HepG2 (cell line): ENCODE measurements around the gene C3orf18. TPM values are rescaled to one million over a fixed set of nuclear protein-coding genes. Genes with fewer than 3 reads are reported as not detected.

ENCODE experiments used
- ATF1 ChIP-seq: IDR thresholded peaks from 2 replicates; pipeline ENCODE4 v1.6.1; 2016; ENCODE audit warnings: mild to moderate bottlenecking, control low read depth
- ELF3 ChIP-seq: IDR thresholded peaks from 2 replicates; pipeline ENCODE4 v1.6.1; 2016; ENCODE audit warnings: missing genetic modification reagents, missing compliant biosample characterization
- NFYC ChIP-seq: IDR thresholded peaks from 2 replicates; pipeline ENCODE4 v1.6.1; 2016; ENCODE audit warnings: missing genetic modification reagents, missing compliant biosample characterization
- PHB2 ChIP-seq: fragments of 450-650 bp; IDR thresholded peaks from 2 replicates; pipeline ENCODE4 v1.6.1; 2018; ENCODE audit not compliant: partially characterized antibody
- RBFOX2 ChIP-seq: fragments of 200-400 bp; formaldehyde crosslinking; IDR thresholded peaks from 2 replicates; pipeline ENCODE4 v1.6.1; 2017; ENCODE audit warnings: low read depth, mild to moderate bottlenecking, low read length
- SIX4 ChIP-seq: sonication (generic); formaldehyde crosslinking; IDR thresholded peaks from 2 replicates; pipeline ENCODE4 v1.4.0; 2020; ENCODE audit warnings: missing genetic modification reagents
- ZBTB7B ChIP-seq: sonication (generic); formaldehyde crosslinking; IDR thresholded peaks from 2 replicates; pipeline ENCODE4 v1.4.0; 2020; ENCODE audit warnings: missing genetic modification reagents
- ZFP90 ChIP-seq: sonication (generic); formaldehyde crosslinking; IDR thresholded peaks from 2 replicates; pipeline ENCODE4 v1.8.0; 2022; ENCODE audit warnings: missing genetic modification reagents, mild to moderate bottlenecking, inconsistent platforms, borderline replicate concordance
- ZNF296 ChIP-seq: sonication (generic); formaldehyde crosslinking; conservative IDR thresholded peaks from 2 replicates; pipeline ENCODE4 v1.5.0; 2020; ENCODE audit warnings: mild to moderate bottlenecking, missing genetic modification reagents
- ZNF354B ChIP-seq: sonication (generic); formaldehyde crosslinking; IDR thresholded peaks from 2 replicates; pipeline ENCODE4 v1.8.0; 2022; ENCODE audit warnings: mild to moderate bottlenecking, missing genetic modification reagents
- ZNF788 ChIP-seq: sonication (generic); formaldehyde crosslinking; IDR thresholded peaks from 2 replicates; pipeline ENCODE4 v1.5.0; 2020; ENCODE audit warnings: mild to moderate bottlenecking, missing genetic modification reagents, borderline replicate concordance
- ZNF83 ChIP-seq: sonication (generic); formaldehyde crosslinking; IDR thresholded peaks from 2 replicates; pipeline ENCODE4 v1.4.0; 2020; ENCODE audit warnings: missing genetic modification reagents, mild to moderate bottlenecking, borderline replicate concordance
- polyA plus RNA-seq, 8 experiments: library from polyadenylated mRNA; depleted of rRNA in 3 of 8; stranded (reverse) in 7 of 8; unstranded in 1 of 8; fragments of >200 nt; fragmentation: Illumina TruSeq in 4 of 8; extraction: Trizol in 4 of 8; gene quantifications; 2 replicates each; pipeline versions ENCODE4 v1.2.1 to v1.2.3, GENCODE V29; 2011 to 2016; ENCODE audit warnings: low read depth in 4 of 8, missing spikeins in 1 of 8, mixed read lengths in 1 of 8; ENCODE audit not compliant: insufficient read depth in 1 of 8
- total RNA-seq, 5 experiments: library from RNA; depleted of rRNA; stranded (reverse); fragments of >200 nt; fragmentation: Illumina TruSeq; extraction: Trizol; gene quantifications; 2 replicates each; pipeline ENCODE4 v1.2.3, GENCODE V29; 2016; ENCODE audit warnings: low read depth in 1 of 5
- TF ChIP-seq, protein P1 (sequence below): sonication (generic); formaldehyde crosslinking; IDR thresholded peaks from 2 replicates; pipeline ENCODE4 v1.9.0; 2022; ENCODE audit warnings: low read depth, missing genetic modification reagents
- TF ChIP-seq, protein P2 (sequence below): sonication (generic); formaldehyde crosslinking; IDR thresholded peaks from 2 replicates; pipeline ENCODE4 v1.4.0; 2020; ENCODE audit warnings: mild to moderate bottlenecking, missing genetic modification reagents
- TF ChIP-seq, protein P3 (sequence below): sonication (generic); formaldehyde crosslinking; IDR thresholded peaks from 2 replicates; pipeline ENCODE4 v1.4.0; 2020; ENCODE audit warnings: missing genetic modification reagents, borderline replicate concordance
- TF ChIP-seq, protein P4 (sequence below): sonication (generic); formaldehyde crosslinking; IDR thresholded peaks from 2 replicates; pipeline ENCODE4 v1.8.1; 2022; ENCODE audit warnings: low read depth, mild to moderate bottlenecking, missing genetic modification reagents
- TF ChIP-seq, protein P5 (sequence below): sonication (generic); formaldehyde crosslinking; IDR thresholded peaks from 2 replicates; pipeline ENCODE4 v1.4.0; 2020; ENCODE audit warnings: missing genetic modification reagents

Gene C3orf18
- total and polyA plus RNA-seq, 2 of the 13 experiments (the other 11 are each of a cell fraction or from before 2014, with no cell fraction given), result 1.6 to 4.8 TPM

DNA sequence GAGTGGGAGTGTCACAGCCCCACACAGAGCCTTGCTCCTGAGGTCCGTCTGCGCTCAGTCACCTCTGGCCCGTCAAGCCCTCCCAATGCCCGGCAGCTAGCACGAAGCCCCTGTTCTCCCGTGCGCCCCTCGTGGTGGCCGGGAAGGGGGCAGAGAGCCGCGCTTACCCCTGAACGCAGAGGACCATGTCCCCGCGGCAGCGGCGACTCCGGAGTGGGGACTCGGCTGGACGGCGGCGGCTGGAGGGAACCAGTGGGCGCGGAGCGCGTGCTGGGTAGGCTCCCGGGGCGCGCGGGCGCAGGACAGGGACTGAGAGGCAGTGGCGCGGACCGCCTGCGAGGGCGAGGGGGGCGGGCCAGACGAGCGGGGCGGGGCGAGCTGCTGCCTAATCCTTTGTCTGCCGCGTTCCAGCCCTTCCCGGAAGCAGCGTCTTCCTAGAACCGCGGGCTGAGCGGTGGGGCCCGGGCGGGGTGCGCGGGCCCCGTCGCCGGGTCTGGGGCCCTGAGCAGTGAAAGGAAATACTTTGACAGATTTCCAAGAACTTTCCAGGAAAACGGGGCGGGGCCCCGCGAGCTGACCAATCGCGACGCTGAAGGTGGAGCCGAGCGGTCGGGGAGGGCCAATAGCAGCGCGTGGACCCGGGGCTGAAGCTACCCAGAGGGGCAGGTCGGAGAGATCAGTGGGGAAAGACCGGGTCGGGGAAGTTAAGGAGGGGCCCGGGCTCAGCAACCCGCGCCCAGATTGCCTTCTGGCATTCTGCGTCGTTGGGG is 44.1 kb upstream of the C3orf18 start, which contains the start of gene CISH (continued):
- TF ChIP-seq ZFP90 (CRISPR knock-in tag) (no peak), ZNF296 (no peak), PHB2 (no peak), SIX4 (CRISPR knock-in tag) (no peak), RBFOX2 (peak; percentile 71), ATF1 (CRISPR knock-in tag) (no peak), ZNF788 (CRISPR knock-in tag) (peak; percentile 69; the same call in 1 of the 2 replicates), ZBTB7B (peak; percentile 44; the same call in 1 of the 2 replicates), ZNF83 (CRISPR knock-in tag) (peak; percentile 46; the same call in 1 of the 2 replicates), NFYC (CRISPR knock-in tag) (peak; percentile 79), ZNF354B (CRISPR knock-in tag) (no peak), ELF3 (CRISPR knock-in tag) (peak; percentile 87)
- TF ChIP-seq, protein P1, sequence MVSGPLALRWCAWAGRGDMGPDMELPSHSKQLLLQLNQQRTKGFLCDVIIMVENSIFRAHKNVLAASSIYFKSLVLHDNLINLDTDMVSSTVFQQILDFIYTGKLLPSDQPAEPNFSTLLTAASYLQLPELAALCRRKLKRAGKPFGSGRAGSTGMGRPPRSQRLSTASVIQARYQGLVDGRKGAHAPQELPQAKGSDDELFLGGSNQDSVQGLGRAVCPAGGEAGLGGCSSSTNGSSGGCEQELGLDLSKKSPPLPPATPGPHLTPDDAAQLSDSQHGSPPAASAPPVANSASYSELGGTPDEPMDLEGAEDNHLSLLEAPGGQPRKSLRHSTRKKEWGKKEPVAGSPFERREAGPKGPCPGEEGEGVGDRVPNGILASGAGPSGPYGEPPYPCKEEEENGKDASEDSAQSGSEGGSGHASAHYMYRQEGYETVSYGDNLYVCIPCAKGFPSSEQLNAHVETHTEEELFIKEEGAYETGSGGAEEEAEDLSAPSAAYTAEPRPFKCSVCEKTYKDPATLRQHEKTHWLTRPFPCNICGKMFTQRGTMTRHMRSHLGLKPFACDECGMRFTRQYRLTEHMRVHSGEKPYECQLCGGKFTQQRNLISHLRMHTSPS (CRISPR knock-in tag), result peak; percentile 80
- TF ChIP-seq, protein P2, sequence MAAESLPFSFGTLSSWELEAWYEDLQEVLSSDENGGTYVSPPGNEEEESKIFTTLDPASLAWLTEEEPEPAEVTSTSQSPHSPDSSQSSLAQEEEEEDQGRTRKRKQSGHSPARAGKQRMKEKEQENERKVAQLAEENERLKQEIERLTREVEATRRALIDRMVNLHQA (CRISPR knock-in tag), result no peak
- TF ChIP-seq, protein P3, sequence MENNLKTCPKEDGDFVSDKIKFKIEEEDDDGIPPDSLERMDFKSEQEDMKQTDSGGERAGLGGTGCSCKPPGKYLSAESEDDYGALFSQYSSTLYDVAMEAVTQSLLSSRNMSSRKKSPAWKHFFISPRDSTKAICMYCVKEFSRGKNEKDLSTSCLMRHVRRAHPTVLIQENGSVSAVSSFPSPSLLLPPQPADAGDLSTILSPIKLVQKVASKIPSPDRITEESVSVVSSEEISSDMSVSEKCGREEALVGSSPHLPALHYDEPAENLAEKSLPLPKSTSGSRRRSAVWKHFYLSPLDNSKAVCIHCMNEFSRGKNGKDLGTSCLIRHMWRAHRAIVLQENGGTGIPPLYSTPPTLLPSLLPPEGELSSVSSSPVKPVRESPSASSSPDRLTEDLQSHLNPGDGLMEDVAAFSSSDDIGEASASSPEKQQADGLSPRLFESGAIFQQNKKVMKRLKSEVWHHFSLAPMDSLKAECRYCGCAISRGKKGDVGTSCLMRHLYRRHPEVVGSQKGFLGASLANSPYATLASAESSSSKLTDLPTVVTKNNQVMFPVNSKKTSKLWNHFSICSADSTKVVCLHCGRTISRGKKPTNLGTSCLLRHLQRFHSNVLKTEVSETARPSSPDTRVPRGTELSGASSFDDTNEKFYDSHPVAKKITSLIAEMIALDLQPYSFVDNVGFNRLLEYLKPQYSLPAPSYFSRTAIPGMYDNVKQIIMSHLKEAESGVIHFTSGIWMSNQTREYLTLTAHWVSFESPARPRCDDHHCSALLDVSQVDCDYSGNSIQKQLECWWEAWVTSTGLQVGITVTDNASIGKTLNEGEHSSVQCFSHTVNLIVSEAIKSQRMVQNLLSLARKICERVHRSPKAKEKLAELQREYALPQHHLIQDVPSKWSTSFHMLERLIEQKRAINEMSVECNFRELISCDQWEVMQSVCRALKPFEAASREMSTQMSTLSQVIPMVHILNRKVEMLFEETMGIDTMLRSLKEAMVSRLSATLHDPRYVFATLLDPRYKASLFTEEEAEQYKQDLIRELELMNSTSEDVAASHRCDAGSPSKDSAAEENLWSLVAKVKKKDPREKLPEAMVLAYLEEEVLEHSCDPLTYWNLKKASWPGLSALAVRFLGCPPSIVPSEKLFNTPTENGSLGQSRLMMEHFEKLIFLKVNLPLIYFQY, result peak; percentile 76; the same call in 1 of the 2 replicates
- TF ChIP-seq, protein P4, sequence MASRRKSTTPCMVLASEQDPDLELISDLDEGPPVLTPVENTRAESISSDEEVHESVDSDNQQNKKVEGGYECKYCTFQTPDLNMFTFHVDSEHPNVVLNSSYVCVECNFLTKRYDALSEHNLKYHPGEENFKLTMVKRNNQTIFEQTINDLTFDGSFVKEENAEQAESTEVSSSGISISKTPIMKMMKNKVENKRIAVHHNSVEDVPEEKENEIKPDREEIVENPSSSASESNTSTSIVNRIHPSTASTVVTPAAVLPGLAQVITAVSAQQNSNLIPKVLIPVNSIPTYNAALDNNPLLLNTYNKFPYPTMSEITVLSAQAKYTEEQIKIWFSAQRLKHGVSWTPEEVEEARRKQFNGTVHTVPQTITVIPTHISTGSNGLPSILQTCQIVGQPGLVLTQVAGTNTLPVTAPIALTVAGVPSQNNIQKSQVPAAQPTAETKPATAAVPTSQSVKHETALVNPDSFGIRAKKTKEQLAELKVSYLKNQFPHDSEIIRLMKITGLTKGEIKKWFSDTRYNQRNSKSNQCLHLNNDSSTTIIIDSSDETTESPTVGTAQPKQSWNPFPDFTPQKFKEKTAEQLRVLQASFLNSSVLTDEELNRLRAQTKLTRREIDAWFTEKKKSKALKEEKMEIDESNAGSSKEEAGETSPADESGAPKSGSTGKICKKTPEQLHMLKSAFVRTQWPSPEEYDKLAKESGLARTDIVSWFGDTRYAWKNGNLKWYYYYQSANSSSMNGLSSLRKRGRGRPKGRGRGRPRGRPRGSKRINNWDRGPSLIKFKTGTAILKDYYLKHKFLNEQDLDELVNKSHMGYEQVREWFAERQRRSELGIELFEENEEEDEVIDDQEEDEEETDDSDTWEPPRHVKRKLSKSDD (CRISPR knock-in tag), result no peak
- TF ChIP-seq, protein P5, sequence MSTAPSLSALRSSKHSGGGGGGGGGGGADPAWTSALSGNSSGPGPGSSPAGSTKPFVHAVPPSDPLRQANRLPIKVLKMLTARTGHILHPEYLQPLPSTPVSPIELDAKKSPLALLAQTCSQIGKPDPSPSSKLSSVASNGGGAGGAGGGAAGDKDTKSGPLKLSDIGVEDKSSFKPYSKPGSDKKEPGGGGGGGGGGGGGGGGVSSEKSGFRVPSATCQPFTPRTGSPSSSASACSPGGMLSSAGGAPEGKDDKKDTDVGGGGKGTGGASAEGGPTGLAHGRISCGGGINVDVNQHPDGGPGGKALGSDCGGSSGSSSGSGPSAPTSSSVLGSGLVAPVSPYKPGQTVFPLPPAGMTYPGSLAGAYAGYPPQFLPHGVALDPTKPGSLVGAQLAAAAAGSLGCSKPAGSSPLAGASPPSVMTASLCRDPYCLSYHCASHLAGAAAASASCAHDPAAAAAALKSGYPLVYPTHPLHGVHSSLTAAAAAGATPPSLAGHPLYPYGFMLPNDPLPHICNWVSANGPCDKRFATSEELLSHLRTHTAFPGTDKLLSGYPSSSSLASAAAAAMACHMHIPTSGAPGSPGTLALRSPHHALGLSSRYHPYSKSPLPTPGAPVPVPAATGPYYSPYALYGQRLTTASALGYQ (CRISPR knock-in tag), result peak; percentile 93
